HG03139 (cell line): ENCODE data around the gene CHST11.

Experiments used
- ATAC-seq: cut with Tn5 transposase; IDR thresholded peaks from one replicate; pipeline ENCODE4 v1.9.1; 2021; ENCODE audit not compliant: unreplicated experiment

CHST11 gene

GRCh38 chr12:104479123-104479662, 22.4 kb downstream of the CHST11 start:
- ATAC-seq: no peak

DNA sequence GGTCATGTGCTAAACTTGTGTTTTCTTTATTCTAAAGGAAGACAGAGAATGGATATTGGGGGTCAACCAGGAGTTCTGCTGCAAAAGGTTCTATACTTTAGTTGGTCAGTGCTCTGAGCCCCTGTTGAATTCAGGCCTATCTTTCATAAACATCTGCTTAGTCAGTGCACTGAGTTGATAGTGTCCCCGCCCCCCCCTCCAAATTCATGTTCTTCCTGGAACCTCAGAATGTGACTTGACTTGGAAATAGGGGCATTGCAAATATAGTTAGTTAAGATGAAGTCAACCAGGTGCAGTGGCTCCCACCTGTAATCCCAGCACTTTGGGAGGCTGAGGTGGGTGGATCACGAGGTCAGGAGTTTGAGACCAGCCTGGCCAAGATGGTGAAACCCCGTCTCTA, 23.3 kb downstream of the CHST11 start:
- no peak for ATAC-seq

DNA sequence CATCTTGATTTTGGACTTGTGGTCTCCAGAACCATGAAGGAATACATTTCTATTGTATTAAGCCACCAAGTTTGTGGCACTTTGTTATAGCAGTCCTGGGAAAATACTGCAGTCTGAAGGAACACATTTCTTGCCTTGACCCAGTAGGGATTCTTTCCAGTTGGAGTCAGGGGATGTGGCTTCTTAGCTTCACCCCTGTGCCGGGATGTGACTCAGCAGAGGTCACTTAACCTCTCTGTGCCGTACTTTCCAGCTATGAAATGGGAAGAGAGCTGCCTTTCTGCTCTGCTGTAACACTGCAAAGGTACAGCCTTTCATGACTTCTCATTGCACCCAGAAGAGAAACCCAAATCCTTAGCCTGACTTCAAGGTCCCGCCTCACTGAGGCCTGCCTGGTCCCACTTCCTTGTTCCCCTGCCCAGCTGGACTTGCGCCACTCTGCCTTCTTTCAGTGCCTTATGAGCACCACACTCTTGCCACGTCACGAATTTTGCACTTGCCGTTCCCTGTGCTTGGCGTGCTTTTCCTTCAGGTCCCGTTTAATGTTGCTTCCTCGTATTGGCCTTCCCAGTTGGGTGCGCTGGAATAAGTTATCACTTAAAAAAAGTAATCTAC, 24.2 kb downstream of the CHST11 start:
- ATAC-seq: no peak

DNA sequence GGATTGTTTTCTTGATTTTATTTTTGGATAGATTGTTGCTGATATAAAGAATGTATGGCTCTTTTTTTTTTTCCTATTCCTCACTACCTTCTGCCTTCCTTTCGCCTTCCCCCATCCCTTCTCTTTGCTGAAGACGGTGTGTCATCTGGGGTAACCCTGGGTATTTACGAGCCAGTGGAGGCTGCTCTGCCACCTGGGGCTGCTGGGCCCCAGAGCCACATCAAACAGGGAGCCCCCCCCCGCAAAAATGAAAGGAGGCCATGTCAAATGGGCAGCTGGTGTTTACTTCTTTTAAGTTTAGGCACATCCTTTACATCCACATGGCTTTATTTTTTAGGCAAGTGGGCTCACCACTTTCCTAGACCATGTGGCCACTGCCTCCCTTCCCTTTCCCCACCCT, 25.4 kb downstream of the CHST11 start:
- no peak for ATAC-seq

DNA sequence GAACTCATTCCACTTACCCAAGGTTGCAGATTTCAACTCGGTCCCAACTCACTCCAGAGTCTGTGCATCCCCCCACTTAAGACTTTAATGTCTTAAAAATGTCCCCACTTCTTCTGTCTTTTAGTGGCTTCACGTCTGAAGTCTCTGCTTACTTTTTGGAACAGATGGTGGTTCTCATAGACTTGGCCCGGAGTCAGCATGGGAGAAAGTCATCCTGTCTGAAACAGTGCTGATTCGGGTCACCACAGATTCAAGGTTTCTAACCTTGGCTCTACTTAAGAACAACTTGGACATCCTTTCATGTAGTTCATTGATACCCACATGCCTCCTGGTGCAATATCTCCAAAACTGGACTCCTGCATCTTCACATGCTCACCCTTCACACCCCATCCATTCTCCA, 26.0 kb downstream of the CHST11 start:
- ATAC-seq: no peak

DNA sequence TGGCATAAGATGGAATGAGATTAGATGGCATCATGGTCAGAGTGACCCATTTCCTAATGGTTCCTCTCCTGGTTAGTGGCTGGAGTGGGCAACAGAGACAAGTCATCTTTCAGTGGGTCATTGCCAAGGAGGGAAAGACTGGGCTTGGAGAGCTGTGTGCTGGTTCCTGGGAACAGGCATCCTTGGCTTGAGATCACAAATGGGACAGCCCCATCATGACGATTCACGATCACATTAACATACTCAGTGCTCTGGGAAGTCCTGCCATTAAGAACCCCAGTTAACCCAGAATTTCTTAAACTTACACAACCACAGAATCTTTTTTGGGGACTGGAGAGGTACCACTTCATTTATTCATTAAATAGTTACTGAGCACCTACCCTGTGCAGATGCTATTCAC, 27.3 kb downstream of the CHST11 start:
- ATAC-seq: no peak

DNA sequence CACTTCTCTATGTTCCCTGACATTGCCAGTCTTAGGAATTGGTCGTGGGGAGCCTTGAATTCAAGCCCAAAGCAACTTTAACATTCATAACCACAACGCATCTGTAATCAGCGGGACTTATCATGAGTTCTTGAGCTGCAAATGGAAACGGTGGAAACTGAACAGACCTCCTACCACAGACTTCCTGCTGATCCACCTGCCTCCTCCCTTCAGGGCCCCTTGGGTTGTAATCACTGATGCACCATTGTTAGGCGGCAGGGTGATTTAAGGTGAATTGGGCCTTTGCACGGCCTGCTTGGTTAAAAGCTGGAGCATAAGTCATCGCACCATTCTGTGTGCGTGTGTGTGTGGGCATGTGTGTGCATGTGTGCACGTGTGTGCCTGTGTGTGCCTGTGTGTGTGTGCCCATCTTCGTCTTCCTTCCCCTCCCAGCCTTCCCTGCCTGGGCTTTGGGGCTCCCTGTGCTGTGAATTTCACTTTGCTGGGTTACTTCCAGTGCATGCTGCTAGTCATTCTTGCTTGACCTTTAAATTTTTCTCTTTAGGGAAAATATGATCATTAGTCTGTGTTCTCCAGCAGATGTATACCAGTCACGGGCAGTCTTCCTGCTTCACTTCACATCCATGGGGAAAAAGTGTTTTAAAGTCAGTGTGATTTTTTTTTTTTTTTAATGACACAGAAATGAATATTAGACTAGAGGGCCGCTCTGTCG, 29.1 kb downstream of the CHST11 start:
- peak; percentile 43 for ATAC-seq

- ATAC-seq: no peak
Observed at GRCh38 chr12:104486363-104486750, 29.6 kb downstream of the CHST11 start.

DNA sequence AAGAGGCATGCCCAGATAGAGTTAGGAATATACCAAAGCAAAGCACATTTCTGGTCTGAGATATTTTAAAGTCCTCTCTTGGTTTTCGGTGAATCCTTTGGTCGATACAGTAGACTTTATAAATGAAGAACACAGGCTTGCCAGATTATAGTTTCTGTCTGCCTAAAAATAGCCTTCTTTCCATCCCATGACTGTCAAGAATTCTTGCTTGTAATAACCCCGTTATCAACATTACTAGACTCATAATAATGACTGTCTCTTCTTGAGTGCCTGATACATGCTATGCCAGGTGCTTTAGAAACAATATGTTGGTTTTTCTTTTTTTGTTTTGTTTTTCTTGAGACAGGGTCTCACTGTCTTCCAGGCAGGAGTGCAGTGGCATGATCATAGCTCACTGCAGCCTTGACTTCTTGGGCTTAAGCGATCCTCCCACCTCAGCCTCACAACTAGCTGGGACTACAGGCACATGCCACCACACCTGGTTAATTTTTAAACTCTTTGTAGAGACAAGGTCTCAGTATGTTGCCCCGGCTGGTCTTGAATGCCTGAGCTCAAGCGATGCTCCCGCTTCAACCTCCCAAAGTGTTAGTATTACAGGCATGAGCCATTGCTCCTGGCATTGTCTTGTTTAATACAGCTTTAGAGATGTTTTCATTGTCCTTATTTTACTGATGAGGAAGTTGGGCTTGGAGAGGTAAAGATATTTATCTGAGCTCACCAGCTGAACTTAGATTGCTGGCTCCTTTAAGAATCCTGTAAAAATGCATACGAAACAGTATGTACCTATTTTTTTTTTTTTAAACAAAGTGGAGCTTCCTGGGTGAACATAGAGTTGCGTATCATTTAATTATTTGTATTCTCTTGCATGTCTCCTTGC, 30.4 kb downstream of the CHST11 start:
- no peak for ATAC-seq

DNA sequence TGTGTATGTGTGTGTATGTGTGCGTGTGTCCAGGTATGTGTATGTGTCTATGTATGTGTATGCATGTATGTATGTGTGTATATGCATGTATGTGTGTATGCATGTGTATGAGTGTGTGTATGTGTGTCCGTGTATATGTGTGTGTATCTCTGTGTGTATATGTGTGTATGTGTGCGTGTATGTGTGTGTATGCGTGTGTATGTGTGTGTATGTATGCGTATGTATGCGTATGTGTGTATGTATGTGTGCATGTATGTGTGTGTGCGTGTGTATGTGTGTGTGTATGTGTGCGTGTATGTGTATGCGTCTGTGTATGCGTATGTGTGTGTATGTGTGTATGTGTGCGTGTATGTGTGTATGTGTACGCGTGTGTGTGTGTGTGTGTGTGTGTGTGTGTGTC, 31.6 kb downstream of the CHST11 start:
- no peak for ATAC-seq

DNA sequence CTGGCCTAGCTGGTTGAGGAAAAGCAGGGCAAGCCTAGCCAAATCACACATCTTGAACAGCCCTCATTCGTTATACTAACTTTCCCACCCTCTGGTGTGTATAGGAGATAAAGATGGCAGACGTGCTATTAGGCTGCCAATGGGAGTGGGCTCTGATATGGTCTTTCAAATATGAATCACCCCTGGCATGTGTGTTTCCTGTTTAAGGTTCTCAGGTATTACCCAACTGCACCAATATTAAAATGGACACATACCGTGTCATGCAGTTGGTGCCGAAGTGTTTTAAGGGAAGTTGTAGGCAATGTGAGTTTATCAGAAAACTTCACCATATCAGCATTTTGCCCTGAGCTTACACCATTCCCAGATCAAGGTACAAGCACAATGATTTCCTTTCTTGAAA, 33.4 kb downstream of the CHST11 start:
- ATAC-seq: no peak

DNA sequence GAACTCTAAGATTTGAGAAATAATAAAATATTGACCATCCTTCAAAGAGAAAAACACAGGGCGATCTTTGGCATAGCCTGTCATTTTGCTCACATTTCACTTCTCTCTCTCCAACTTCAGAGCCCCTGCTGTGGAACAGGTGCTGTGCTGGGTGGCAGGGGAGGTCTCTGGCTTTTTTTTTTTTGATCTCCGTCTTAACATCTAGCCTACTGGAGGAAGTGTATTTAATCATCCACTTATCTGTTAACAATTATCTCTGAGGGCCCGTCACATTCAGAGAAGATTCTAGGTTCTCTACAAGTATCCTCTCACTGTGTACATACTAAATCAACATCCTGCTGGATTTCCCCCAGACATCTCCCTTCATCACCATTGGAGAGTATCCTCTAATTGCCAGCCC, 34.1 kb downstream of the CHST11 start:
- no peak for ATAC-seq

GRCh38 chr12:104493496-104493895, 36.7 kb downstream of the CHST11 start:
- no peak for ATAC-seq

GRCh38 chr12:104494137-104494792, 37.5 kb downstream of the CHST11 start:
- ATAC-seq: no peak

DNA sequence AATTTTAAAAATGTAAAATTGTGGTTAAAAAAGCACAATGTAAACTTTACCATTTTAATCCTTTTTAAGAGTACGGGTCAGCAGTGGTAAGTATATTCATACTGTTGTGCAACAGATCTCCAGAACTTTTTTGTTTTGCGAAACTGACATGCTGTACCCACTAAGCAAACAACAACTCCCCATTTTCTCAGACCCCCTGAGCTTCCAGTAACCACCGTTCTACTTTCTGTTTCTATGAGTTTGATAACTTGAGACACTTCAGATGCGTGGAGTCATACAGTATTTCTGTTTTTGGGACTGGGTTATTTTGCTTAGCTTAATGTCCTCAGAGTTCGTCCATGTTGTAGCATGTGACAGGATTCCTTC, 38.0 kb downstream of the CHST11 start:
- no peak for ATAC-seq

DNA sequence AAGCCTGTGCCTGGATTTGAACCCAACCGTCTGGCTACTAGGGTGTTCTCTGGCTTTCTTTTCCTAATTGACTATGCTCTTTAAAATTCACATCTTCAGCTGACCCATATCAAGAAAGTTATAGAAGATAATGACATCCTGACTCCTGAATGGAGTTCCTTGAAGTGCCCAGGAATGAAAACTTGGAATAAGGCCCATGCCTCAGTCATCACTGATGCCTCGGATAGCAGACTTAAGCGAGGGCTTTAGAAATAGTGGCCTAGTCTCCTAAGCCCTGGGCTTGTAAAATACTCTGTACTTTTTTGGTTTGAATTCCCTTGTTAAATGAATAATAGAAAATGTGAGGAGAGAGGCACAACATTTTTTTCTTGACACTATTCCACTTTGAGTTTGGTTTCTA, 39.0 kb downstream of the CHST11 start:
- ATAC-seq: no peak

DNA sequence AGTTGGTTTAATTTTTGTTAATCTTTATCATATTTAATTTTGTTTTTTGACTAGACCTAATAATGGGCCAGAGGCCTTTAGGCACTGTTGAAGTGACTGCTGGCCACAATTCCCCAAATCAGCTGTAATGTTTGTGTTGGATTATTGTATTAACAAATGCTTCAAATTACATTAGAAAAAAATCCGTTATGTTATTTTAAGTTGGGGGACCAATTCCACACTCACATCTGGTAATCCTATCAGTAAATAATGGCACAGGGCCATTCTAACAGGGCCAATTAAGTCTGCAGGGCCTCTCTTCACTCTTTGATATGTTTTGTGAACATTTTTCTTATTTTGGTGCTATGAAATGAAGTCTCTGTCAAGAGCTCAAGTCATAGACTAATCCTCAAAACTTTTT, 39.6 kb downstream of the CHST11 start:
- no peak for ATAC-seq

DNA sequence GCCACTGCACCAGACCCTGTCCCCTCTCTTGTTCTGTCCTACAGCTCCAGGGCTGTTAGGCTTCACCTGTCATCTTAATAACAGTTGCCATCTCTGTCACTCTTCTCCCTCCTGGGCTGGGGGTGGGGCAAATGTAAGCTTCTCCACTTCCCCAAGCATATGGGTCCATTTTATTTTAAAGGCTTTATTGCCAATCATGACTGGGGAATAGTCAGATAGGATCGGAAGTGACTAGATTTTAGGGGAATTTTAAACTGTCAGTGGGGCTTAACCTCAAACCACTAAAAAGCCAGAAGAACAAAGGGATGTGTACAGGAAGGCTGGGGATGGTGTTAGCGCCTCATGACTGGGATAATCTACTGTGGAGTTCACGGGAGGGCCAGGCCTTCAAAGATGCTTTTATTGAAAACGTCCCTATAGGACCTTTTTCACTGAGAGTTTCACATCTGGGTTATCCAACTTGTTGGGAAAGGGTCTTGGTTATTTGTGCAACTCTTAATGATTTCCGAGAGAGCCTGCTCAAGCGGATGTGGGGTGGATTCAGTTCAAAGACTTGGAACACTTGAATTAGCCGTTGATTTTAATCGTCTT, 41.6 kb downstream of the CHST11 start:
- ATAC-seq: no peak

GRCh38 chr12:104499668-104500332, 43.1 kb downstream of the CHST11 start:
- no peak for ATAC-seq

- no peak for ATAC-seq
Observed at GRCh38 chr12:104501115-104501514, 44.4 kb downstream of the CHST11 start.
